ENCODE data around the gene CRB2.

DNA sequence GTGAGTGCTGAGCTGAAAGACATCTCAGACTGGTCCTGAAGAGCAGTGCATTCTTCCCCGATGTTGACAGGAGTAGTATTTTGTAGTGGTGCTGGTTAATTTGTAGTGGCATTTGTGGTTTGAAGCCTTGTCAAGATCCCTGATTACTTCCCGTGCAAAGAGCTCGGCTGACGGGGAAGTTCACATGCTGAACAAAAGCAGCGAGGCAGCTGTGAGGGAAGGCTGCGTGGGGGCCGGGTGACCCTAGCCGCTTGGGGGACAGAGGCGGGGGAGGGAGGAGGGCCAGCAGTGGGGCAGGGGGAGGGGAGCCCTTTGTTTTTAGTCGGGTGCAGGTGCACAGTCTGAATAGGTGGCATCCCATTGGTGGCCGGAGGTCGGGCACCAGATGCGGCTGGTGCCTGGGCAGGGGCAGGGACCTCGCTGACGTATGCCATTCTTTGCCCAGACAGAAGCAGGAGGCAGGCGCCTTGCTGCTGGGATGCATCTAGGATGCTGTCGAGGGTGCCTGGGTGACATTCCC lies 64.7 kb downstream of the CRB2 start:
- TF ChIP-seq BACH2 (CRISPR knock-in tag; IDR thresholded peaks at IDR 0.05; ENCODE audit: borderline replicate concordance) (no peak), RARB (CRISPR knock-in tag; IDR thresholded peaks at IDR 0.05) (no peak)
- TF ChIP-seq, protein P1, sequence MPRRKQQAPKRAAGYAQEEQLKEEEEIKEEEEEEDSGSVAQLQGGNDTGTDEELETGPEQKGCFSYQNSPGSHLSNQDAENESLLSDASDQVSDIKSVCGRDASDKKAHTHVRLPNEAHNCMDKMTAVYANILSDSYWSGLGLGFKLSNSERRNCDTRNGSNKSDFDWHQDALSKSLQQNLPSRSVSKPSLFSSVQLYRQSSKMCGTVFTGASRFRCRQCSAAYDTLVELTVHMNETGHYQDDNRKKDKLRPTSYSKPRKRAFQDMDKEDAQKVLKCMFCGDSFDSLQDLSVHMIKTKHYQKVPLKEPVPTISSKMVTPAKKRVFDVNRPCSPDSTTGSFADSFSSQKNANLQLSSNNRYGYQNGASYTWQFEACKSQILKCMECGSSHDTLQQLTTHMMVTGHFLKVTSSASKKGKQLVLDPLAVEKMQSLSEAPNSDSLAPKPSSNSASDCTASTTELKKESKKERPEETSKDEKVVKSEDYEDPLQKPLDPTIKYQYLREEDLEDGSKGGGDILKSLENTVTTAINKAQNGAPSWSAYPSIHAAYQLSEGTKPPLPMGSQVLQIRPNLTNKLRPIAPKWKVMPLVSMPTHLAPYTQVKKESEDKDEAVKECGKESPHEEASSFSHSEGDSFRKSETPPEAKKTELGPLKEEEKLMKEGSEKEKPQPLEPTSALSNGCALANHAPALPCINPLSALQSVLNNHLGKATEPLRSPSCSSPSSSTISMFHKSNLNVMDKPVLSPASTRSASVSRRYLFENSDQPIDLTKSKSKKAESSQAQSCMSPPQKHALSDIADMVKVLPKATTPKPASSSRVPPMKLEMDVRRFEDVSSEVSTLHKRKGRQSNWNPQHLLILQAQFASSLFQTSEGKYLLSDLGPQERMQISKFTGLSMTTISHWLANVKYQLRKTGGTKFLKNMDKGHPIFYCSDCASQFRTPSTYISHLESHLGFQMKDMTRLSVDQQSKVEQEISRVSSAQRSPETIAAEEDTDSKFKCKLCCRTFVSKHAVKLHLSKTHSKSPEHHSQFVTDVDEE (CRISPR knock-in tag; IDR thresholded peaks at IDR 0.05), result no peak
- TF ChIP-seq, protein P2, sequence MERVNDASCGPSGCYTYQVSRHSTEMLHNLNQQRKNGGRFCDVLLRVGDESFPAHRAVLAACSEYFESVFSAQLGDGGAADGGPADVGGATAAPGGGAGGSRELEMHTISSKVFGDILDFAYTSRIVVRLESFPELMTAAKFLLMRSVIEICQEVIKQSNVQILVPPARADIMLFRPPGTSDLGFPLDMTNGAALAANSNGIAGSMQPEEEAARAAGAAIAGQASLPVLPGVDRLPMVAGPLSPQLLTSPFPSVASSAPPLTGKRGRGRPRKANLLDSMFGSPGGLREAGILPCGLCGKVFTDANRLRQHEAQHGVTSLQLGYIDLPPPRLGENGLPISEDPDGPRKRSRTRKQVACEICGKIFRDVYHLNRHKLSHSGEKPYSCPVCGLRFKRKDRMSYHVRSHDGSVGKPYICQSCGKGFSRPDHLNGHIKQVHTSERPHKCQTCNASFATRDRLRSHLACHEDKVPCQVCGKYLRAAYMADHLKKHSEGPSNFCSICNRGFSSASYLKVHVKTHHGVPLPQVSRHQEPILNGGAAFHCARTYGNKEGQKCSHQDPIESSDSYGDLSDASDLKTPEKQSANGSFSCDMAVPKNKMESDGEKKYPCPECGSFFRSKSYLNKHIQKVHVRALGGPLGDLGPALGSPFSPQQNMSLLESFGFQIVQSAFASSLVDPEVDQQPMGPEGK (CRISPR knock-in tag; IDR thresholded peaks at IDR 0.05; ENCODE audit: borderline replicate concordance), result no peak
- TF ChIP-seq, protein P3, sequence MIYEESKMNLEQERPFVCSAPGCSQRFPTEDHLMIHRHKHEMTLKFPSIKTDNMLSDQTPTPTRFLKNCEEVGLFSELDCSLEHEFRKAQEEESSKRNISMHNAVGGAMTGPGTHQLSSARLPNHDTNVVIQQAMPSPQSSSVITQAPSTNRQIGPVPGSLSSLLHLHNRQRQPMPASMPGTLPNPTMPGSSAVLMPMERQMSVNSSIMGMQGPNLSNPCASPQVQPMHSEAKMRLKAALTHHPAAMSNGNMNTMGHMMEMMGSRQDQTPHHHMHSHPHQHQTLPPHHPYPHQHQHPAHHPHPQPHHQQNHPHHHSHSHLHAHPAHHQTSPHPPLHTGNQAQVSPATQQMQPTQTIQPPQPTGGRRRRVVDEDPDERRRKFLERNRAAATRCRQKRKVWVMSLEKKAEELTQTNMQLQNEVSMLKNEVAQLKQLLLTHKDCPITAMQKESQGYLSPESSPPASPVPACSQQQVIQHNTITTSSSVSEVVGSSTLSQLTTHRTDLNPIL (CRISPR knock-in tag; IDR thresholded peaks at IDR 0.05; ENCODE audit: low read depth), result no peak
